ENCODE measurements around the gene RNF212.

DNA sequence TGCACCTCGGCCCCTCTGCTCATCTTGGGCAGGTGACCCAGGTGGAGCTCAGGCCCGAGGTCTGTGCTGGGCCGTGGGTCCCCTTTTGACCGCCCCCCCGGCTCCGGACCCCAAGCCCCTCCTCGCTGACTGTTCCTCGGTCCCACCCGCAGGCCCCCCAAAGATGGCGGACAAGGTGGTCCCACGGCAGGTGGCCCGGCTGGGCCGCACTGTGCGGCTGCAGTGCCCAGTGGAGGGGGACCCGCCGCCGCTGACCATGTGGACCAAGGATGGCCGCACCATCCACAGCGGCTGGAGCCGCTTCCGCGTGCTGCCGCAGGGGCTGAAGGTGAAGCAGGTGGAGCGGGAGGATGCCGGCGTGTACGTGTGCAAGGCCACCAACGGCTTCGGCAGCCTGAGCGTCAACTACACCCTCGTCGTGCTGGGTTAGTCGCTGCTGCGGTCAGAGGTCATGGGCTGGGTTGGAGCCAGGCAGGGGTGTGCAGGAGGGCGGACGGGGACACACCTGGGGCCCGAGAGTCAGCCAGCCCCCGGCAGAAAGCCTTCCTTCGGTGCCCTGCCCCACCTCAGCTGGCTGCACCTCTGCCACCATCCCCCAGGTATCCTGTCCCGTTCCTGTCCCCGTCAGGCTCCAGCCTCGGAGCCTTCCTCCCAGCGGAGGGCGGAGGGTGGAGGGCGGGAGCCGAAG is 91.2 kb downstream of the RNF212 start:
- TF ChIP-seq, protein P1, sequence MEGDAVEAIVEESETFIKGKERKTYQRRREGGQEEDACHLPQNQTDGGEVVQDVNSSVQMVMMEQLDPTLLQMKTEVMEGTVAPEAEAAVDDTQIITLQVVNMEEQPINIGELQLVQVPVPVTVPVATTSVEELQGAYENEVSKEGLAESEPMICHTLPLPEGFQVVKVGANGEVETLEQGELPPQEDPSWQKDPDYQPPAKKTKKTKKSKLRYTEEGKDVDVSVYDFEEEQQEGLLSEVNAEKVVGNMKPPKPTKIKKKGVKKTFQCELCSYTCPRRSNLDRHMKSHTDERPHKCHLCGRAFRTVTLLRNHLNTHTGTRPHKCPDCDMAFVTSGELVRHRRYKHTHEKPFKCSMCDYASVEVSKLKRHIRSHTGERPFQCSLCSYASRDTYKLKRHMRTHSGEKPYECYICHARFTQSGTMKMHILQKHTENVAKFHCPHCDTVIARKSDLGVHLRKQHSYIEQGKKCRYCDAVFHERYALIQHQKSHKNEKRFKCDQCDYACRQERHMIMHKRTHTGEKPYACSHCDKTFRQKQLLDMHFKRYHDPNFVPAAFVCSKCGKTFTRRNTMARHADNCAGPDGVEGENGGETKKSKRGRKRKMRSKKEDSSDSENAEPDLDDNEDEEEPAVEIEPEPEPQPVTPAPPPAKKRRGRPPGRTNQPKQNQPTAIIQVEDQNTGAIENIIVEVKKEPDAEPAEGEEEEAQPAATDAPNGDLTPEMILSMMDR (IDR thresholded peaks at IDR 0.05 in 4 of 5, conservative IDR thresholded peaks at IDR 0.05 in 1 of 5), result no peak
- no peak for TF ChIP-seq POLR2A (IDR thresholded peaks at IDR 0.05)
